Lung (tissue), 16 donors: ENCODE data around the gene CHFR. TPM values are rescaled to one million over a fixed set of nuclear protein-coding genes. Genes with fewer than 3 reads are reported as not detected.
A peak's percentile ranks its signal among the peaks of the same experiment; 100 is the strongest.
"Not testable (repeated sequence)": the region's sequence is repeated elsewhere in the genome, so short reads cannot be mapped to it uniquely, and the experiment has no call there.

Source experiments
- ATAC-seq: fragments of 200-7000 bp; cut with Tn5 transposase; one replicate; pipeline ENCODE4 v1.9.1; 2020; ENCODE audit warnings: moderate number of reproducible peaks; ENCODE audit not compliant: insufficient read depth, low FRiP score
- DNase-seq, 3 donors: peaks; one replicate each; pipeline ENCODE4 v3.0.0-alpha.2; 2013 to 2017
- H3K27ac ChIP-seq, 2 donors: one replicate each; pipeline ENCODE4 v1.5.1; 2013; ENCODE audit warnings: mild to moderate bottlenecking in 2 of 2, moderate library complexity in 2 of 2, control low read depth in 1 of 2, inconsistent platforms in 1 of 2, low read depth in 1 of 2, low read length in 1 of 2
- H3K27me3 ChIP-seq, 3 donors: one replicate each; pipeline ENCODE4 v1.5.1; 2013; ENCODE audit warnings: low read length in 2 of 3; ENCODE audit not compliant: control insufficient read depth in 3 of 3, insufficient read depth in 3 of 3
- H3K36me3 ChIP-seq, 4 donors: one replicate each; pipeline ENCODE4 v1.5.1; 2013; ENCODE audit warnings: low read length in 4 of 4, mild to moderate bottlenecking in 1 of 4, moderate library complexity in 1 of 4; ENCODE audit not compliant: control insufficient read depth in 4 of 4, insufficient read depth in 4 of 4
- H3K4me1 ChIP-seq, 5 donors: one replicate each; pipeline ENCODE4 v1.5.1; 2013; ENCODE audit warnings: low read length in 5 of 5, mild to moderate bottlenecking in 2 of 5, moderate library complexity in 1 of 5; ENCODE audit not compliant: control insufficient read depth in 5 of 5, insufficient read depth in 5 of 5
- H3K4me3 ChIP-seq: one replicate; pipeline ENCODE4 v1.5.1; 2013; ENCODE audit warnings: mild to moderate bottlenecking, control low read depth, moderate library complexity
- H3K9ac ChIP-seq, 2 donors: one replicate each; pipeline ENCODE4 v1.5.1; 2013; ENCODE audit warnings: low read length in 2 of 2, control low read depth in 1 of 2; ENCODE audit not compliant: insufficient read depth in 1 of 2
- H3K9me3 ChIP-seq, 4 donors: one replicate each; pipeline ENCODE4 v1.5.1; 2013; ENCODE audit warnings: low read length in 3 of 4, mild to moderate bottlenecking in 1 of 4, moderate library complexity in 1 of 4; ENCODE audit not compliant: control insufficient read depth in 4 of 4, insufficient read depth in 3 of 4
- WGBS, 2 donors: extraction: QIAGEN DNeasy Blood & Tissue Kit; methylation state at CpG; one replicate each; pipeline ENCODE4 v1.1.7; 2013; 5-methylcytosine and 5-hydroxymethylcytosine counted together
- long read RNA-seq, 5 donors: transcript quantifications; one replicate each; lab custom pipeline, GENCODE V29; 2026
- polyA plus RNA-seq, 2 donors: library from polyadenylated mRNA; stranded (reverse); fragments of 200-250 nt; gene quantifications; one replicate each; pipeline ENCODE4 v1.2.1, GENCODE V29; 2013
- total RNA-seq, 2 donors: library from RNA; depleted of rRNA in 1 of 2; stranded (reverse); fragments of >200 nt in 1 of 2; gene quantifications; one replicate each; pipeline ENCODE4 v1.2.1, GENCODE V29; 2014 to 2021
- TF ChIP-seq, protein P1 (sequence below): IDR thresholded peaks from 2 replicates; pipeline ENCODE4 v1.5.1; 2012; ENCODE audit warnings: mild to moderate bottlenecking; ENCODE audit errors: control extremely low read depth, extremely low read depth
- donor health status: control.
- donor health status: control.
- donor health status: Bipolar disorder and iron deficiency.
- donor health status: healthy.
- donor health status: DM: yes; HTN: yes; CAD: no.

Gene CHFR, protein sequence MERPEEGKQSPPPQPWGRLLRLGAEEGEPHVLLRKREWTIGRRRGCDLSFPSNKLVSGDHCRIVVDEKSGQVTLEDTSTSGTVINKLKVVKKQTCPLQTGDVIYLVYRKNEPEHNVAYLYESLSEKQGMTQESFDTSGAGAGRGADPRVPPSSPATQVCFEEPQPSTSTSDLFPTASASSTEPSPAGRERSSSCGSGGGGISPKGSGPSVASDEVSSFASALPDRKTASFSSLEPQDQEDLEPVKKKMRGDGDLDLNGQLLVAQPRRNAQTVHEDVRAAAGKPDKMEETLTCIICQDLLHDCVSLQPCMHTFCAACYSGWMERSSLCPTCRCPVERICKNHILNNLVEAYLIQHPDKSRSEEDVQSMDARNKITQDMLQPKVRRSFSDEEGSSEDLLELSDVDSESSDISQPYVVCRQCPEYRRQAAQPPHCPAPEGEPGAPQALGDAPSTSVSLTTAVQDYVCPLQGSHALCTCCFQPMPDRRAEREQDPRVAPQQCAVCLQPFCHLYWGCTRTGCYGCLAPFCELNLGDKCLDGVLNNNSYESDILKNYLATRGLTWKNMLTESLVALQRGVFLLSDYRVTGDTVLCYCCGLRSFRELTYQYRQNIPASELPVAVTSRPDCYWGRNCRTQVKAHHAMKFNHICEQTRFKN
- total RNA-seq, result 10 to 100 TPM; 44.4 to 59.9 TPM
- polyA plus RNA-seq, result 10 to 100 TPM; 35.1 to 36.3 TPM
- long read RNA-seq, donor 1, result 0 reads
- long read RNA-seq, donor 2, result 0 reads
- long read RNA-seq, donor 3, partial matches to known transcripts, result 0 of 1 reads
- long read RNA-seq, donor 3, other reads (novel, unspliced or antisense), result 0 of 1 reads
- long read RNA-seq, donor 4, partial matches to known transcripts, result 0 of 1 reads
- long read RNA-seq, donor 4, other reads (novel, unspliced or antisense), result 0 of 1 reads
- long read RNA-seq, donor 5, result 0 reads

DNA sequence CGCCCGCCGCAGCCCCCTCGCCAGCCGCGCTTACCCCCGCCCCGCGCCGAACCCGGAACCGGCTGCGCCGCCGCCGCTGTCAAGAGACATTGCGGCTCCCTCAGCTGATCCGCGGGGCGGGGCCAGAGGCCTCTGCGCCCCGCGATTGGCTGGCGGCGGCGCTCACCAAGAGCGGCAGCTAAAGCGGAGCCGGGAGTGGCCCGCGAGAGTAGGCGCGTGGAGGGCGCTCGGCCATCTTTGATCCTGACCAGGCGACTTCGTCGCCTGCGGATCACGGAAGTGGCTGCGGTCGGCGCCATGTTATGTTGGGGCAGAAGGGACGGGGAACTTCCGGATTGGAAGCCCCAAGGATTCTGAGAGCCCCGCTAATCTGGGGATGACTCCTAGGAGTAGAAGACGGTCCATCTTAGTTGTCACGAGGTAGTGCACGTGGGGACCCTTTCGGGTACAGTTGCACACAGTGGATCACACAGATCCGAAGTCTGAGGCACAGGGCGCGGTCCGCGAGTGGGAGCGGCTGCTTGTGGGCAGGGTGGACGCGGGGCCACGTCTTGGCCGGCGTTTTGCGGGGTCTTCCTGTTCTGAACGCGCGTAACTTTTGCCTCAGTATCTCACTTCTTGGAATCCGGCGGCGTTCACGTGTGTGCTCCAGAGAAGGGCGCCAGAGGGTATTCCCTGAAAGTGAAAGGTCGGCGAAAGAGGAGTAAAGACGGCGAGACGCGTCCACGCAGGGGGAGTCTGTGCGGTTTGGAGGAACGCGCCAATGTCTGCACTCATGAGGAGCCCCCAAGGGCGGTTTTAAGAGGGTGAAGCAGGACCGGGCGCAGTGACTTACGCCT, at the start of gene CHFR:
Gene CHFR, minus strand, starts transcription at position 93 of the 839 bp plus-strand sequence. CDS start 277 bp downstream, outside the sequence.
- peak within 1 kb of the TSS; percentile 82 to 99 for H3K27ac ChIP-seq
- peaks cover 0 to 6% (median 4%) of the 10 kb centered on the region in 4 donors for H3K36me3 ChIP-seq
- H3K9ac ChIP-seq, result peak within 1 kb of the TSS; percentile 86 to 98
- H3K9me3 ChIP-seq, result peaks cover 0 to 3% (median 2%) of the 10 kb centered on the region in 4 donors
- H3K4me1 ChIP-seq, result peaks cover 0 to 4% (median 0%) of the 10 kb centered on the region in 5 donors
- TF ChIP-seq, protein P1, sequence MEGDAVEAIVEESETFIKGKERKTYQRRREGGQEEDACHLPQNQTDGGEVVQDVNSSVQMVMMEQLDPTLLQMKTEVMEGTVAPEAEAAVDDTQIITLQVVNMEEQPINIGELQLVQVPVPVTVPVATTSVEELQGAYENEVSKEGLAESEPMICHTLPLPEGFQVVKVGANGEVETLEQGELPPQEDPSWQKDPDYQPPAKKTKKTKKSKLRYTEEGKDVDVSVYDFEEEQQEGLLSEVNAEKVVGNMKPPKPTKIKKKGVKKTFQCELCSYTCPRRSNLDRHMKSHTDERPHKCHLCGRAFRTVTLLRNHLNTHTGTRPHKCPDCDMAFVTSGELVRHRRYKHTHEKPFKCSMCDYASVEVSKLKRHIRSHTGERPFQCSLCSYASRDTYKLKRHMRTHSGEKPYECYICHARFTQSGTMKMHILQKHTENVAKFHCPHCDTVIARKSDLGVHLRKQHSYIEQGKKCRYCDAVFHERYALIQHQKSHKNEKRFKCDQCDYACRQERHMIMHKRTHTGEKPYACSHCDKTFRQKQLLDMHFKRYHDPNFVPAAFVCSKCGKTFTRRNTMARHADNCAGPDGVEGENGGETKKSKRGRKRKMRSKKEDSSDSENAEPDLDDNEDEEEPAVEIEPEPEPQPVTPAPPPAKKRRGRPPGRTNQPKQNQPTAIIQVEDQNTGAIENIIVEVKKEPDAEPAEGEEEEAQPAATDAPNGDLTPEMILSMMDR, result no peak
- H3K27me3 ChIP-seq, result no peaks in the 10 kb centered on the region
- peak within 1 kb of the TSS; percentile 100 for H3K4me3 ChIP-seq
- ATAC-seq (peak; percentile 99), DNase-seq (peak; percentile 98 to 99 (median 98))
- WGBS, 2 donors, result 1% methylated on average over 73 to 84 of the region's 84 CpGs

DNA sequence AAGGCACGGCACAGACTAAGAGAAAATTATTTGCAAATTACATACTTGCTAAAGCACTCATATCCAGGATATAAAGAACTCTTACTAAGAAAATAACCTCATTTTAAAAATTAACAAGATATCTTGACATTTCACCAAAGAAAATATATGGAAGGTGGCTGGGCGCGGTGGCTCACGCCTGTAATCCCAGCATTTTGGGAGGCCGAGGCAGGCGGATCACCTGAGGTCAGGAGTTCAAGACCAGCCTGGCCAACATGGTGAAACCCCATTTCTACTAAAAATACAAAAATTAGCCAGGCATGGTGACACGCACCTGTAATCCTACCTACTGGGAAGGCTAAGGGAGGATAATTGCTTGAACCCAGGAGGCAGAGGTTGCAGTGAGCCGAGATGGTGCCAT, 49.5 kb upstream of the CHFR start:
- not testable (repeated sequence) for H3K4me3 ChIP-seq, H3K9ac ChIP-seq, H3K4me1 ChIP-seq, H3K27me3 ChIP-seq, ATAC-seq, DNase-seq, H3K27ac ChIP-seq
- 97 to 99% methylated on average over 8 of the region's 8 CpGs for WGBS, 2 donors
- peaks cover 3 to 38% (median 27%) of the 10 kb centered on the region in 4 donors for H3K9me3 ChIP-seq
- peaks cover 17 to 31% (median 23%) of the 10 kb centered on the region in 4 donors for H3K36me3 ChIP-seq

DNA sequence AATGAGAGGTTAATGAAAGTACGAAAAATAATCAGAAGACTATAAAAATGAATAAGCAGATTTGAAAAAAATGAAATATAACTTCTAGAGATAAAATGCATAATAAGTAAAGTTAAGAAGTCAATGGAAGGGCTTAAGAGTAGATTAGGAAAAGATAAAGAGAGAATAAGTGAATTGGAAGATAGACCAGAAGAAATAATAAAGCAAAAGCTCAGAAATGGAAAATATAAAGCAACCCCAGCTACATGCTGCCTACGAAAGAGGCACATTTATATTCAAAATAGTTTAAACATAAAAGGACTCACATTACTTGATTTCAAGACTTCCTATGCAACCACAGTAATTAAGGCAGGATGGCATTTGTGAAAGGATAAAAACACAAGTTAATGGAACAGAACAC, 48.8 kb upstream of the CHFR start:
- peaks cover 7 to 42% (median 29%) of the 10 kb centered on the region in 4 donors for H3K9me3 ChIP-seq
- DNase-seq (no peak), ATAC-seq (no peak)
- WGBS, 2 donors, result 95 to 99% methylated on average over 2 of the region's 2 CpGs
- peaks cover 11 to 31% (median 25%) of the 10 kb centered on the region in 4 donors for H3K36me3 ChIP-seq
- TF ChIP-seq, protein P1, result no peak
- H3K27ac ChIP-seq, result no peak overlapping the region
- H3K4me1 ChIP-seq, result no peaks in the 10 kb centered on the region
- H3K27me3 ChIP-seq, result no peaks in the 10 kb centered on the region
- no peak overlapping the region for H3K4me3 ChIP-seq
- H3K9ac ChIP-seq, result no peak overlapping the region
